T-helper 1 cell treated with Interleukin-12 subunit alpha and Interleukin-12 subunit beta and Interleukin-4 antibody, amounts not matched to agents 30 μg/mL and 1 μg/mL, for 36 hours (primary cell): ENCODE measurements around the gene SERPINE2.

Source experiments
- H3K27ac Mint-ChIP-seq: one replicate; pipeline ENCODE4 v1.8.0; 2021; ENCODE audit warnings: mild to moderate bottlenecking, mixed read lengths
- H3K27me3 Mint-ChIP-seq: one replicate; pipeline ENCODE4 v1.8.0; 2021; ENCODE audit warnings: low read depth, mixed read lengths
- H3K36me3 Mint-ChIP-seq: one replicate; pipeline ENCODE4 v1.8.0; 2021; ENCODE audit warnings: low read depth, mixed read lengths
- H3K4me1 Mint-ChIP-seq: one replicate; pipeline ENCODE4 v1.8.0; 2021; ENCODE audit warnings: low read depth, mixed read lengths
- H3K4me3 Mint-ChIP-seq: one replicate; pipeline ENCODE4 v1.8.0; 2021; ENCODE audit warnings: mild to moderate bottlenecking, moderate library complexity, mixed read lengths
- H3K9me3 Mint-ChIP-seq: one replicate; pipeline ENCODE4 v1.8.0; 2021; ENCODE audit warnings: mixed read lengths

The SERPINE2 gene

DNA sequence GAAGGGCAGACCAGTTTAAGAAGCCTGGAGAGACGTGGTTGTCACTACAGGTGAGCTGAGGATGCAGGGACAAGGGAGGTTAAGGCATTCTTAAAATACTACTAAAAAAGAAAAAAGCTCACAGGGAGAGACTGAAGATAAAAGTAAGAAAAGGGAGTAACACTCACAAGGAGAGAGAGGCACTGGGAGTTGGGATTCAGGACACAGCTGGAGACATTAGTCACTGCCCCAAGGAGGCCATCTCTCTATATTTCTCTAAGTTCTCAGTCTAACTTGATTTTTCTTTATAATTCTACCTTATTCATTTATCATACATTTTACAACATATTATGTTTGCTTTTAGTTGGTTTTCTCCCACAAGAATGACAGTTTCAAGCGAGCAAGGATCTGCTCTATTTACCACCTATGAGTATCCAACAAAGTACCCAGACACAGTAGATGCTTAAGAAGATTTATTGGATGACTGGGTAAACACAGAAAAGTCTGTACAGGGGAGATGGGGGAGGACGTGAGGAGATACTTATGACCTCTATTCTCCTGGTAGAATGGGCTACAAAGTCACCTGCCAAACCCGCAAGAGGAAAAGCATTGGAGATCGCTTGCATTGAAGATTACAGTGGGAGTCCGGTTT, 2.2 kb downstream of the SERPINE2 start:
- H3K9me3 Mint-ChIP-seq, result no peaks in the 10 kb centered on the region
- H3K27ac Mint-ChIP-seq, result no peak overlapping the region
- peaks cover 11% of the 10 kb centered on the region for H3K36me3 Mint-ChIP-seq
- peak overlapping the region; percentile 59 for H3K4me3 Mint-ChIP-seq
- H3K4me1 Mint-ChIP-seq, result peaks cover 50% of the 10 kb centered on the region
- H3K27me3 Mint-ChIP-seq, result peaks cover 27% of the 10 kb centered on the region

DNA sequence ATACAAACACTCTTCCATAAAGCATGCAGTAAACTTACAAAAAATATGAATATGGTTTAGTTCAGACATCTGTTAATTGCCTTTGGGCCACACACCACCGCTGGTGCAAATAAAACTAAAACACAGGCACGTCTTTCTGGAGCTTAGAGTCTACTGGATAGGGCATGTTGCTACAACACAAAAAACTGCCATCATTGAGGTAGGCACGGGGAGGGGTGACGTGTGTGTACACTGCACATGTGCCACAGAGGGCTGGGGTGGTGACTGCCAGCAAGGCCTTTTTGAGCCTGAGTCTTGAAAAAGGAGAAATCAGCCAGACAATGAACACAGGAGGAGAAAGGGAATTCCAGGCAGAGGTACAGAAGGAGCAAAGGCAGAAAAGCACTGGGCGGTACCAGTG, 5.1 kb downstream of the SERPINE2 start:
- Mint-ChIP-seq H3K36me3 (peaks cover 12% of the 10 kb centered on the region), H3K4me1 (peaks cover 53% of the 10 kb centered on the region), H3K27me3 (peaks cover 6% of the 10 kb centered on the region), H3K4me3 (no peak overlapping the region), H3K9me3 (no peaks in the 10 kb centered on the region), H3K27ac (no peak overlapping the region)

DNA sequence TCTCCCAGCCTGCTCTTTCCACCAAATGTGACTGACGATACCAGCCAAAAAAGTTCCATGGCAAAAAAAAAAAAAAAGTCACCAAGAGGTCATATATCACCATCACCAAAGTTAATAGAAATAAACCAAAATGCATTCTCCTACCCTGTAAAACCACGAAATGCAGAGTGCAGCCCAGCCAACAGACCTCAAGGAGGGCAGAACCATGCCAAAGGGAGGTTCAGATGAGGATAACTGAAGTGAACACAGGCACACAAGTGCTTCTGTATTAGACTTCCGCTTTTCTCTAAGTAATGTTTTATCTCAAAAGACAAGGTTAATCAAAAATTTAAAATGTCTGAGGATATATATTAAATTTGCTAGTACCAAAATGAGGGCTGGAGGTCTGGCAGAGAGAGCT, 5.5 kb downstream of the SERPINE2 start:
- Mint-ChIP-seq H3K9me3 (no peaks in the 10 kb centered on the region), H3K4me1 (peaks cover 57% of the 10 kb centered on the region), H3K27me3 (peaks cover 6% of the 10 kb centered on the region)

DNA sequence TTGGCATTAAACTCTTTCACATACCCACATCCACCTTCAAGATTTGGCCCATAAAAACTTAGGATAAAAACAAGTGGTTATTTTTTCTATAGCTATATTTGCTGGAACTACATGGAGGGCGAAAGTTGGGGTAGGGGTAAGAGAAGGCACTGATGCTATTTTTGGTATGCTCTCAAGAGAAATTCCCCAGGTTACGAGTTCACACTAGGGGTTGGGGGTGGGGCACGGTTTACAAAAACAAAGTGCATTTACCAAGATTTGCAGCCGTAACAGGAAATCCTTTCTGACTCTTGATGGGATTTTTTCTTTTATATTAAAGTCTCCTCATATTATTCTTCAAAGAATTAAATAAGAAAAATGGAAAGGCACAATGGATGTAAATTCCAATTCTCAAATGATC, 6.8 kb downstream of the SERPINE2 start:
- Mint-ChIP-seq H3K4me1 (peaks cover 61% of the 10 kb centered on the region), H3K9me3 (no peaks in the 10 kb centered on the region), H3K27ac (no peak overlapping the region), H3K4me3 (peak overlapping the region; percentile 30), H3K27me3 (no peaks in the 10 kb centered on the region), H3K36me3 (peaks cover 10% of the 10 kb centered on the region)

More for the DNA sequence above, 5.5 kb downstream of the SERPINE2 start:
- Mint-ChIP-seq H3K27ac (no peak overlapping the region), H3K4me3 (no peak overlapping the region), H3K36me3 (peaks cover 12% of the 10 kb centered on the region)

DNA sequence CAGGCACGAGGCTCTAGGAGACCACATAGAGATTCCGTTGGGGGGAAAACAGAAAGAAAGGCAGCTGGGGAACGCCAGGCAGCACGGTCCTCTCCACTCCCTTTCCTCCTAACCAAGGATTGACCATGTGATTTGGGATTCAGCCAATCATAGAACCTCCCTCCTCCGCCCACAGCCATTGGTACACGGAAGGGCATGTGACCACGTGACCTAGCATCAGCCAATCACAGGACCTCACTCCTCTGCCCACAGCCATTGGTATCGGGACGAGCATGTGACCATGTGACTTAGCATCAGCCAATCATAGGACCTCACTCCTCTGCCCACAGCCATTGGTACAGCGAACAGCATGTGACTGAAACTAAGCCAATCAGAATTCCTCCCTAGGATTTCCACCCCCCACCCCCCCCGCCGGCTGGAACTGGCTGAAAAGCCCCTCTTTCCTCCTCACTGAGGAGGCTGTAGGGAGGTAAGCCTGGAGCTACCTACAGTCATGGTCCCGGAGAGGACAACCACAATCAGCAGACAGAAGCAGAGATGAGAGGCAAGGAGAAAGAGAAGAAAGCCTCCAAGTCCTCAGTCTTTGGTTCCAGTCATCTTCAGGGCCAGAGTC, 7.6 kb downstream of the SERPINE2 start:
- Mint-ChIP-seq H3K4me3 (no peak overlapping the region), H3K4me1 (peaks cover 58% of the 10 kb centered on the region), H3K36me3 (peaks cover 10% of the 10 kb centered on the region), H3K9me3 (no peaks in the 10 kb centered on the region), H3K27ac (no peak overlapping the region), H3K27me3 (no peaks in the 10 kb centered on the region)

DNA sequence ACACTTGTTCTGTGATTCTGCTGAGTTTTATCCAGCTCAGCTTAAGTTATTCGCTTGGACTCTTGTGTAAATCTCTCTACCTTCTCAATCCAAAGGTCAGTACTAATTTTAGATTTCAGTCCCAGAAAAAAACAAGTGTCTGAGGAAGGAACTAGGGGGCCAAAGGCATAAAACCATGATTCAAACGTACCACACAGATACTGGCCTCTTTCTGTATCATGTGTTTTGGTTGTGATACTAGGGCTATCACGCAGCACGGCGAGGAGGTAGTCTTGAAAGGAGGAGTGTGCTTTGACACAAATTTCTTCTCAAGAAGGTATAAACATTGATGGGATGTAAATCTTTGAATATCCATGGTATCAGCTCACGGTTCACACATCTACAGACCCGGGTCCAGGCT, 8.3 kb downstream of the SERPINE2 start:
- H3K27ac Mint-ChIP-seq, result no peak overlapping the region
- peaks cover 13% of the 10 kb centered on the region for H3K36me3 Mint-ChIP-seq
- peaks cover 61% of the 10 kb centered on the region for H3K4me1 Mint-ChIP-seq
- H3K4me3 Mint-ChIP-seq, result no peak overlapping the region
- H3K9me3 Mint-ChIP-seq, result no peaks in the 10 kb centered on the region
- no peaks in the 10 kb centered on the region for H3K27me3 Mint-ChIP-seq

DNA sequence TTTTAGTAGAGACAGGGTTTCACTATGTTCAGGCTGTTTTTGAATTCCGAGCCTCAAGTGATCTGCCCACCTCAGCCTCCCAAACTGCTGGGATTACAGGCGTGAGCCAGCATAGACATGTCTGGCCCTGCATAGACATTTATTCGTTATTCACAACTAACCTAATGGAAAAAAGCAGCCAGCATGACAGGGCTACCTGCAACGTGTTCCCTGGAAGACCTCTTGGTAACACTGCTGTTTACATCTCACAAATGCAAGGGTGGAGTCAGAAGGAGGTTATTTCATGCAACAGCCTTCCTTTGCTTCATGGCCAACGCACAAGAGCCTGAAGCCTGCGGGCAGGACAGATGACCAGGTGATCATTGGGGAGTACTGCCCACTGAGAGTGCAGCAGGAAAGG, 9.2 kb downstream of the SERPINE2 start:
- H3K27me3 Mint-ChIP-seq, result no peaks in the 10 kb centered on the region
- no peak overlapping the region for H3K27ac Mint-ChIP-seq
- peaks cover 68% of the 10 kb centered on the region for H3K4me1 Mint-ChIP-seq
- peaks cover 16% of the 10 kb centered on the region for H3K36me3 Mint-ChIP-seq
- peaks cover 6% of the 10 kb centered on the region for H3K9me3 Mint-ChIP-seq
- no peak overlapping the region for H3K4me3 Mint-ChIP-seq

DNA sequence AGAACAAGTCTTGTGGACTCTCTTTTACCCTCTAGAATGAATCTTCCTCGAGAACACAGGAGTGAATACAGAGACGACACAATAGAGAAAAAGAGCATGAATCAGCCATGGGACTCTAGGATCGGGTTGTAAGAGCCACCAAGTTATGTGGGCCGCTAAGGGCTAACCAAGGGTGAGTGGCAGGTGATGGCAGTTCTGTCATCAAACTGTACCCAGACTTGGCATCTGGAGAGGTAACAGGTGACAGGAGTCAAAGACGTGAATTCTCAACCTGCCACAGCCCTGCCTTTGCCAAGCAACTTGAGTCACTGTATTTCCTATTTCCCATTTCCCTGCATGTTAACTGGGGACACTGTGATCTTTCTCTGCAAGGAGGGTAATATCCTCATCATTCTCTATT, 11.2 kb downstream of the SERPINE2 start:
- Mint-ChIP-seq H3K27ac (peak overlapping the region; percentile 92), H3K4me3 (no peak overlapping the region), H3K9me3 (peaks cover 6% of the 10 kb centered on the region), H3K4me1 (peaks cover 67% of the 10 kb centered on the region), H3K27me3 (no peaks in the 10 kb centered on the region), H3K36me3 (peaks cover 10% of the 10 kb centered on the region)

DNA sequence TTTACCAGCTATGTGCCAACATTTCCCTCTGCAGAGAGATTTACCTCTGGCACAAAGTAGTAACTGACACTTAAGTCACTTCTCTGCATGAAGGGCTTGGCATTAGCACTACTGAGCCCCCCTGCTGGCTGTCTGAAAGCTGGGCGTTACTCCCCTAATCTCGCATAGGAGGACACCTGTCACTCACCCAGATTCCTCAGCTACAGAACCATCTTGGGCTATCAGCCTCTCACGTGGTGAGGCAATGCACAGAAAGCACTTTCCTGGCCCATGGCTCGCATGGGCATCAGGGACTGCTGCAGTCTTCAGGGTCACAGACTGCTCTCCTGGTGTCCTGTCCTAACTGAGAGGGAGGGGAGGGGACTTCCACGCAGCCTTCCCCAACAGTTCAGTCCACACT, 12.0 kb downstream of the SERPINE2 start:
- no peaks in the 10 kb centered on the region for H3K27me3 Mint-ChIP-seq
- peak overlapping the region; percentile 92 for H3K27ac Mint-ChIP-seq

DNA sequence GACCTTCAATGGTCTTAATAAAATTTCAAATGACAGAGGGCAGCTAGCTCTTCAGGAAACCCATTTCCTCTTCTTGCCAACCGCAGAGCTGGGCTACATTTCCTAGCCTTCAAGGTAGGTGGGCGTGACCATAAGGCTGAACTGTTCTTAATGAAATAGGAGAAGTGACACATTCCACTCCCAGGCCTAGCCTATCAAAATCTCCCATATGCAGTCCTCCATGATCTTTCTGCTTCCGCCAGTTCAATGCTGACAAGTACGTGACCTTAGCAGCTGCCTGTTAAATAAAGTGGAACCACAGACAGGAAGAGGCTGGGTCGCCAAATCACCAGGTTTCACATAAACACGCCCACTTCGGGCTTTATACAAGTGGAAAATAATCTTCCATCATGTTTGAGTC, 13.2 kb downstream of the SERPINE2 start:
- Mint-ChIP-seq H3K27me3 (no peaks in the 10 kb centered on the region), H3K9me3 (peaks cover 6% of the 10 kb centered on the region), H3K4me1 (peaks cover 62% of the 10 kb centered on the region), H3K27ac (peak overlapping the region; percentile 92), H3K4me3 (peak overlapping the region; percentile 33), H3K36me3 (peaks cover 10% of the 10 kb centered on the region)

More for the DNA sequence above, 12.0 kb downstream of the SERPINE2 start:
- peaks cover 10% of the 10 kb centered on the region for H3K36me3 Mint-ChIP-seq
- no peak overlapping the region for H3K4me3 Mint-ChIP-seq
- peaks cover 65% of the 10 kb centered on the region for H3K4me1 Mint-ChIP-seq
- peaks cover 6% of the 10 kb centered on the region for H3K9me3 Mint-ChIP-seq

DNA sequence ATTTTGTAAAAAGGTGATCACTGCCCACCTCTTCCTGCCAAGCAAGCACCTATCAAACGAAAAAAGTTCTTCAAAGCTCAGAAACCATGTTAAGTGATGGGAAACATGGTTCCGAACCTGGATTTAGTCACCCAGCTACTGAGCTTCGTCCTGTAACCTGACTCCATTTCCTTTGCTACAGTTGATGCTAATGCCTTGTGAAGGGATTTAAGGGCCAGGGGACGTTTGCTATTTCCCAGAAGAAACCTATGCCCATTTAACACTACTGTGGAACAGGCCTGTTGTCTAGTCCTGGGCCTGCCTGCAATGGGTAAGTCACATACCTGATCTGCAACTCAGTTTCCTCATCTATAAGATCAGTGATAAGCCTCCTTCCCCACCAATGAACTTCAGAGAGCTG, 14.8 kb downstream of the SERPINE2 start:
- peak overlapping the region; percentile 92 for H3K27ac Mint-ChIP-seq
- H3K9me3 Mint-ChIP-seq, result peaks cover 6% of the 10 kb centered on the region
- H3K27me3 Mint-ChIP-seq, result no peaks in the 10 kb centered on the region
- H3K4me3 Mint-ChIP-seq, result peak overlapping the region; percentile 15
- peaks cover 62% of the 10 kb centered on the region for H3K4me1 Mint-ChIP-seq
- peaks cover 10% of the 10 kb centered on the region for H3K36me3 Mint-ChIP-seq

DNA sequence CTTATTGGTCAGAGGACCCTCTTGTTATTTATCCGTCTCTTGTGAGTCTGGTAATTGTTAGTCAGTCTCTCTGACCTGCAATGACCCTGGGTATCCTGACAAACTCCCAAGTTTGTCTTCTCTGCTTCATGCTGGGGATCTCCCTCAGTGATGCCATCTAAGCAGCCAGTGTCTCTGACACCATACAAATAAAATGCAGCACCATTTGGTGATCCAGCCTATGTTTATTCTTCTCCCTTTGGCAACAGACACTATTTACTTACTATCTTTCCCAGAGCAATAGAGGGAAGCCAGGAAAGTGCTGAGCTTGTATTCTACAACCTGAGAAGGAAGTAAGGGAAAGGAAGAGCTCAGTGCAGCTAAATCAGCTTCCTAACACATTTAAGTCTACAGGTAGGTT, 15.9 kb downstream of the SERPINE2 start:
- Mint-ChIP-seq H3K4me1 (peaks cover 58% of the 10 kb centered on the region), H3K36me3 (peaks cover 12% of the 10 kb centered on the region), H3K9me3 (peaks cover 6% of the 10 kb centered on the region), H3K27ac (peak overlapping the region; percentile 27), H3K27me3 (no peaks in the 10 kb centered on the region), H3K4me3 (no peak overlapping the region)

DNA sequence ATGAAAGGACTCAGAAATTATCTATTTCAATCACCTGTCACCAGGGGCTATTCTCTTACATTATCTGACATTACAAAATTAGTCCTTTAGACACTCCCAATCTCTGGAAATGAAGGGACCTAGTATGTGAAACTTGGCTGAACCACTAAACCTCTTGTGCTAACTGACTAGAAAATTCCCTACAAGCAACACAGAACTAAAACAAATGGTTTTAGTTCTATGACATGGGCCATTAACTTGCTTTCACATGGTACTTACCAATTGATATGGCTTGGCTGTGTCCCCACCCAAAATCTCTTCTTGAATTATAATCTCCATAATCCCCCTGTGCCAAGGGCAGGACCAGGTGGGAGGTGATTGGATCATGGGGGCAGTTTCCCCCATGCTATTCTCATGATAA, 16.6 kb downstream of the SERPINE2 start:
- Mint-ChIP-seq H3K4me3 (no peak overlapping the region), H3K36me3 (peaks cover 12% of the 10 kb centered on the region), H3K4me1 (peaks cover 52% of the 10 kb centered on the region), H3K9me3 (peaks cover 6% of the 10 kb centered on the region), H3K27me3 (no peaks in the 10 kb centered on the region), H3K27ac (peak overlapping the region; percentile 27)

DNA sequence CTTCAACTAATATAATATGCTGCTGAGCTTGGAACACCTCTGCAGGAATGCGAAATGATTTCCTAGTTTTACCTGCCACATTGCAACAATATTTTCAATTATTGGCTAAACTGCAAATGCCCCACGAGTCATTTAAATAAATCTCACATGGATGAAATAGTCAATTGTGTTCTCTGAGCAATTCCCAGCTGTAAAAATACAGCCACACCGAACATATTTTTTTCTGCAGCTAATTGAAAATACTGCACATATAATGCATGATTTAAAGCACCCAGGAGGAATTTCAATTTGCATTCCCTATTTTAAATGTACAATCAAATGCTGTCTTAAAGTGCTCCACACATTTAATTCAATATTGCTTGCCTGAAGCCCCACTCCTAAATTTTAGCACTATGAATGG, 18.6 kb downstream of the SERPINE2 start:
- Mint-ChIP-seq H3K4me1 (peaks cover 48% of the 10 kb centered on the region), H3K27ac (no peak overlapping the region)

DNA sequence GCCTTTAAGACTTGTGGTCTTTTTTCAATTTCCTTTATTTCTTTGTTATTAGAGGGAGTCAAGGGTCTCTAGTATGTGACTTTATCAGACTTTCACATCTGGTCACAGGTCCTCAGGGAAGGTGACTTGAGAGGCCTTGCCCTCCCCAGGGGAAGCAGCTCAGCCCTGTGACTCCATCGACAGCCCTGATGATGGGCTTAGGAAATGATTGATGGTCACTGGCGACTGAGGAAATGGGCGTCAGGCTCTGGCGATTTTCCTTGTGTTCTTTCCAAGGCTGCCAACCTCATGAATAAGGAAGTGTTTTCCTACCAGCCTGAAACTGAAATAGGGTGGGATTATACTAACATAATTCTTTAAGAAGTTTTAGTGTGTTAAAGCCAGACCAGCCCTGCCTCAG, 21.1 kb downstream of the SERPINE2 start:
- H3K4me3 Mint-ChIP-seq, result no peak overlapping the region
- H3K4me1 Mint-ChIP-seq, result peaks cover 28% of the 10 kb centered on the region
- peaks cover 5% of the 10 kb centered on the region for H3K36me3 Mint-ChIP-seq

More for the DNA sequence above, 18.6 kb downstream of the SERPINE2 start:
- peaks cover 9% of the 10 kb centered on the region for H3K36me3 Mint-ChIP-seq
- no peaks in the 10 kb centered on the region for H3K27me3 Mint-ChIP-seq
- no peak overlapping the region for H3K4me3 Mint-ChIP-seq
- H3K9me3 Mint-ChIP-seq, result peaks cover 4% of the 10 kb centered on the region

More for the DNA sequence above, 21.1 kb downstream of the SERPINE2 start:
- no peak overlapping the region for H3K27ac Mint-ChIP-seq
- H3K27me3 Mint-ChIP-seq, result no peaks in the 10 kb centered on the region
- H3K9me3 Mint-ChIP-seq, result no peaks in the 10 kb centered on the region
